GM12892 (cell line): ENCODE data around the gene HOMER2.

Source experiments
- POLR2A ChIP-seq: IDR thresholded peaks from 2 replicates; pipeline ENCODE4 v1.6.1; 2011; ENCODE audit warnings: low read depth, low read length, control low read depth
- POLR2AphosphoS5 ChIP-seq: IDR thresholded peaks from 2 replicates; pipeline ENCODE4 v1.6.1; 2011; ENCODE audit warnings: low read depth, low read length, control low read depth

- no peak for TF ChIP-seq POLR2AphosphoS5
- no peak for TF ChIP-seq POLR2A
Observed at GRCh38 chr15:82830427-82831173, 121.9 kb downstream of the HOMER2 start.
